Vagina (tissue), 2 donors: ENCODE measurements around the gene STXBP3.

Source experiments
- POLR2A ChIP-seq, 2 donors: fragments of 450-650 bp; IDR thresholded peaks; one replicate each; pipeline ENCODE4 v1.6.1; 2017; ENCODE audit warnings: antibody characterized with exemption in 2 of 2, mild to moderate bottlenecking in 2 of 2, moderate library complexity in 2 of 2
- POLR2AphosphoS5 ChIP-seq, 2 donors: sonication (generic); formaldehyde crosslinking; IDR thresholded peaks; one replicate each; pipeline ENCODE4 v1.9.0; 2017; ENCODE audit warnings: antibody characterized with exemption in 2 of 2, mild to moderate bottlenecking in 2 of 2, low read depth in 1 of 2; ENCODE audit not compliant: insufficient read depth in 1 of 2
- TF ChIP-seq, protein P1 (sequence below), 3 experiments: fragments of 450-650 bp in 2 of 3; fragments of 200-600 bp in 1 of 3; sonication (generic) in 1 of 3; IDR thresholded peaks; one replicate each; pipeline ENCODE4 v1.5.1; 2017 to 2019; ENCODE audit warnings: antibody characterized with exemption in 3 of 3, mild to moderate bottlenecking in 2 of 3, moderate library complexity in 2 of 3

DNA sequence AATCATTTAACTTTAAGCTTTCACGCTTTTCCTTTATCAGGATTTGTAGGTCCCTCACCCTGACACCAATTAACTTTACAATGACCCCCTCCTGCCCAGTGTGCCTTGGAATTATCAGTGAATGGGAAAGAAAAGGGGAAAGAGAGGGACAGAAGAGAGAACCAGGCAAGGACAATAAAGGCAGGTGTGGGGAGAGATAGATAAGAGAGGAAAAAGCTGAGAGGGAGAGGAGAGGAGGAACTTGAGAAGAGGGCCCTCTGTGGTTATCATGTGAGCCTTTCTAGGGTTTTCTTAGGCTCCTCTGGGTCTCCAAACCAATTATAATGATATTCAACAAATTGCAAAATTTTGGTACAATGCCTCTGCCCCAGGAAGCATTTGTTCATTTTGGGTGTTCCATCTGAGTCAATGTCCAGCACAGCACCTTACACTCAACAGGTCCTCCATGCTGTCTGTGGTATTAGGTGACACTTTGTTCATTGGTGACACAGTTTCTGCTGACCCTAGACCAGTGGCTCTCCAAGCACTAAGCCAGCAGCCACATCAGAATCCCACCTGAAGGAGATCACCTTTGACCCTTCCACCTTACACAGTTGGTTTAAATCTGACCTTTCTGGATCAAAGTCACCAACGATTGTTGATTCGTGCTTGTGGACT lies 96.2 kb downstream of the STXBP3 start:
- TF ChIP-seq, protein P1, sequence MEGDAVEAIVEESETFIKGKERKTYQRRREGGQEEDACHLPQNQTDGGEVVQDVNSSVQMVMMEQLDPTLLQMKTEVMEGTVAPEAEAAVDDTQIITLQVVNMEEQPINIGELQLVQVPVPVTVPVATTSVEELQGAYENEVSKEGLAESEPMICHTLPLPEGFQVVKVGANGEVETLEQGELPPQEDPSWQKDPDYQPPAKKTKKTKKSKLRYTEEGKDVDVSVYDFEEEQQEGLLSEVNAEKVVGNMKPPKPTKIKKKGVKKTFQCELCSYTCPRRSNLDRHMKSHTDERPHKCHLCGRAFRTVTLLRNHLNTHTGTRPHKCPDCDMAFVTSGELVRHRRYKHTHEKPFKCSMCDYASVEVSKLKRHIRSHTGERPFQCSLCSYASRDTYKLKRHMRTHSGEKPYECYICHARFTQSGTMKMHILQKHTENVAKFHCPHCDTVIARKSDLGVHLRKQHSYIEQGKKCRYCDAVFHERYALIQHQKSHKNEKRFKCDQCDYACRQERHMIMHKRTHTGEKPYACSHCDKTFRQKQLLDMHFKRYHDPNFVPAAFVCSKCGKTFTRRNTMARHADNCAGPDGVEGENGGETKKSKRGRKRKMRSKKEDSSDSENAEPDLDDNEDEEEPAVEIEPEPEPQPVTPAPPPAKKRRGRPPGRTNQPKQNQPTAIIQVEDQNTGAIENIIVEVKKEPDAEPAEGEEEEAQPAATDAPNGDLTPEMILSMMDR (IDR thresholded peaks at IDR 0.05): no peak
- TF ChIP-seq POLR2A (IDR thresholded peaks at IDR 0.05) (no peak), POLR2AphosphoS5 (IDR thresholded peaks at IDR 0.05; ENCODE audit: insufficient read depth in 1 of 2, low read depth in 1 of 2) (no peak)
